Measurements from ENCODE around the gene MED27. TPM values are rescaled to one million over a fixed set of nuclear protein-coding genes. Genes with fewer than 3 reads are reported as not detected.

The MED27 gene
- total RNA-seq, 1 donor from 2014 or later = 10.5 TPM

GRCh38 chr9:131849391-131849790 is 230.3 kb downstream of the MED27 start:
- Histone ChIP-seq H3K27me3 (ENCODE audit: control insufficient read depth, insufficient read depth, low read length) (no peaks in the 10 kb centered on the region), H3K36me3 (ENCODE audit: control insufficient read depth, insufficient read depth, low read length) (no peaks in the 10 kb centered on the region), H3K4me3 (ENCODE audit: low read depth, low read length) (no peak overlapping the region)
- FAIRE-seq (no peak), DNase-seq (ENCODE audit: low read depth) (no peak)
- TF ChIP-seq CTCF (IDR thresholded peaks at IDR 0.05; ENCODE audit: insufficient read depth, low read length, severe bottlenecking) = no peak

GRCh38 chr9:131848570-131849160 is 231.0 kb downstream of the MED27 start:
- no peak for FAIRE-seq
- DNase-seq (ENCODE audit: low read depth) = no peak
- no peak overlapping the region for H3K4me3 ChIP-seq (ENCODE audit: low read depth, low read length)
- H3K27me3 ChIP-seq (ENCODE audit: control insufficient read depth, insufficient read depth, low read length) = no peaks in the 10 kb centered on the region
- TF ChIP-seq CTCF (IDR thresholded peaks at IDR 0.05; ENCODE audit: insufficient read depth, low read length, severe bottlenecking) = no peak
- H3K36me3 ChIP-seq (ENCODE audit: control insufficient read depth, insufficient read depth, low read length) = no peaks in the 10 kb centered on the region

- TF ChIP-seq CTCF (IDR thresholded peaks at IDR 0.05; ENCODE audit: insufficient read depth, low read length, severe bottlenecking) = no peak
- Histone ChIP-seq H3K4me3 (ENCODE audit: low read depth, low read length) (no peak overlapping the region), H3K36me3 (ENCODE audit: control insufficient read depth, insufficient read depth, low read length) (no peaks in the 10 kb centered on the region), H3K27me3 (ENCODE audit: control insufficient read depth, insufficient read depth, low read length) (no peaks in the 10 kb centered on the region)
- peak; percentile 94 for FAIRE-seq
- DNase-seq (ENCODE audit: low read depth) = no peak
Measured at GRCh38 chr9:131847665-131848354, 231.9 kb downstream of the MED27 start.

GRCh38 chr9:131845305-131846298 is 234.1 kb downstream of the MED27 start:
- DNase-seq (ENCODE audit: low read depth) (no peak), FAIRE-seq (no peak)
- Histone ChIP-seq H3K27me3 (ENCODE audit: control insufficient read depth, insufficient read depth, low read length) (no peaks in the 10 kb centered on the region), H3K4me3 (ENCODE audit: low read depth, low read length) (no peak overlapping the region), H3K36me3 (ENCODE audit: control insufficient read depth, insufficient read depth, low read length) (no peaks in the 10 kb centered on the region)
- TF ChIP-seq CTCF (IDR thresholded peaks at IDR 0.05; ENCODE audit: insufficient read depth, low read length, severe bottlenecking) = no peak

GRCh38 chr9:131844745-131845118 is 234.9 kb downstream of the MED27 start:
- no peaks in the 10 kb centered on the region for H3K27me3 ChIP-seq (ENCODE audit: control insufficient read depth, insufficient read depth, low read length)
- FAIRE-seq (no peak), DNase-seq (ENCODE audit: low read depth) (no peak)
- H3K4me3 ChIP-seq (ENCODE audit: low read depth, low read length) = no peak overlapping the region
- H3K36me3 ChIP-seq (ENCODE audit: control insufficient read depth, insufficient read depth, low read length) = no peaks in the 10 kb centered on the region
- TF ChIP-seq CTCF (IDR thresholded peaks at IDR 0.05; ENCODE audit: insufficient read depth, low read length, severe bottlenecking) = no peak
